AG09309 (cell line): Measurements from ENCODE around the gene CISTR.
A peak's percentile ranks its signal among the peaks of the same experiment; 100 is the strongest.

ENCODE experiments used
- DNase-seq: peaks from one replicate; pipeline ENCODE4 v3.0.0-alpha.2; 2010; ENCODE audit warnings: low read depth
- H3K4me3 ChIP-seq: 2 replicates; pipeline ENCODE4 v1.5.1; 2011; ENCODE audit warnings: mild to moderate bottlenecking, low read depth, low read length, moderate library complexity; ENCODE audit not compliant: control insufficient read depth
- CTCF ChIP-seq: IDR thresholded peaks from 2 replicates; pipeline ENCODE4 v1.5.1; 2011; ENCODE audit warnings: mild to moderate bottlenecking, low read depth, low read length, inconsistent platforms; ENCODE audit not compliant: insufficient read depth, control insufficient read depth; ENCODE audit errors: missing control alignments

Gene CISTR

GRCh38 chr12:53777936-53778644 lies 26.3 kb upstream of the CISTR start:
- no peak for DNase-seq
- no peak for TF ChIP-seq CTCF
- H3K4me3 ChIP-seq = no peak overlapping the region

- no peak overlapping the region for H3K4me3 ChIP-seq
- no peak for TF ChIP-seq CTCF
- DNase-seq = no peak
Measured at GRCh38 chr12:53777412-53777811, 25.6 kb upstream of the CISTR start.

GRCh38 chr12:53776872-53777271 lies 25.1 kb upstream of the CISTR start:
- no peak overlapping the region for H3K4me3 ChIP-seq
- TF ChIP-seq CTCF = no peak
- no peak for DNase-seq

- DNase-seq = no peak
- no peak for TF ChIP-seq CTCF
- no peak overlapping the region for H3K4me3 ChIP-seq
Measured at GRCh38 chr12:53775478-53776145, 23.8 kb upstream of the CISTR start.

- no peak for TF ChIP-seq CTCF
- peak; percentile 93 for DNase-seq
- no peak overlapping the region for H3K4me3 ChIP-seq
Measured at GRCh38 chr12:53770281-53770680, 18.5 kb upstream of the CISTR start.

- H3K4me3 ChIP-seq = no peak overlapping the region
- no peak for TF ChIP-seq CTCF
- DNase-seq = no peak
Measured at GRCh38 chr12:53768976-53769375, 17.2 kb upstream of the CISTR start.

GRCh38 chr12:53766881-53767280 lies 15.1 kb upstream of the CISTR start:
- no peak for DNase-seq
- H3K4me3 ChIP-seq = no peak overlapping the region

More at GRCh38 chr12:53766881-53767280, 15.1 kb upstream of the CISTR start:
- TF ChIP-seq CTCF = no peak
